Gastrocnemius medialis (tissue), 4 donors: ENCODE measurements around the gene FRMD4B. TPM values are rescaled to one million over a fixed set of nuclear protein-coding genes. Genes with fewer than 3 reads are reported as not detected.
A peak's percentile ranks its signal among the peaks of the same experiment; 100 is the strongest.

Experiments used
- ATAC-seq, 2 donors: fragments of 150-250 bp; one replicate each; pipeline ENCODE4 v1.9.1; 2016
- DNase-seq, 2 donors: peaks; one replicate each; pipeline ENCODE4 v3.0.0-alpha.2; 2019
- H3K27ac ChIP-seq, 4 donors: fragments of 200-600 bp; sonication (generic); 1 replicate in 1 of 4; 2 replicates in 3 of 4; pipeline ENCODE4 v1.5.1; 2016 to 2018; ENCODE audit warnings: mild to moderate bottlenecking in 2 of 4, moderate library complexity in 1 of 4
- H3K27me3 ChIP-seq, 3 donors: fragments of 200-600 bp; sonication (generic) in 2 of 3; 1 replicate in 1 of 3; 2 replicates in 2 of 3; pipeline versions ENCODE4 v1.5.1 to v1.6.0; 2016 to 2019; ENCODE audit warnings: mild to moderate bottlenecking in 1 of 3, moderate library complexity in 1 of 3
- H3K36me3 ChIP-seq, 2 donors: fragments of 200-600 bp; sonication (generic) in 1 of 2; one replicate each; pipeline ENCODE4 v1.5.1; 2017 to 2018
- H3K4me1 ChIP-seq, 2 donors: fragments of 200-600 bp; sonication (generic) in 1 of 2; one replicate each; pipeline ENCODE4 v1.5.1; 2016 to 2017; ENCODE audit warnings: mild to moderate bottlenecking in 2 of 2
- H3K4me3 ChIP-seq, 4 donors: fragments of 200-600 bp; sonication (generic) in 3 of 4; 1 replicate in 1 of 4; 2 replicates in 3 of 4; pipeline ENCODE4 v1.5.1; 2016 to 2019; ENCODE audit warnings: mild to moderate bottlenecking in 2 of 4
- H3K9me3 ChIP-seq, 3 donors: fragments of 200-600 bp; sonication (generic) in 2 of 3; 1 replicate in 1 of 3; 2 replicates in 2 of 3; pipeline ENCODE4 v1.5.1; 2016 to 2019
- POLR2A ChIP-seq, 2 donors: fragments of 450-650 bp; IDR thresholded peaks; one replicate each; pipeline ENCODE4 v1.6.1; 2017; ENCODE audit warnings: antibody characterized with exemption in 2 of 2, mild to moderate bottlenecking in 2 of 2, moderate library complexity in 2 of 2
- in situ Hi-C, 4 donors: fragments of 200-750 bp; cut with MboI; loops; one replicate each; pipeline versions ENCODE4 v1.15.0 to v1.8.0; 2017; ENCODE audit warnings: low sequenced_read_pairs in 4 of 4
- intact Hi-C: fragments of 100-400 bp; cut with DNase I; formaldehyde crosslinking; loops from one replicate; pipeline ENCODE4 v1.15.1; 2023; ENCODE audit warnings: low total_unique reads
- total RNA-seq, 4 donors: library from RNA; depleted of rRNA; stranded (reverse); fragments of >200 nt; gene quantifications; one replicate each; pipeline versions ENCODE4 v1.1.0 to v1.2.3, GENCODE V29; 2016
- TF ChIP-seq, protein P1 (sequence below), 5 experiments: fragments of 450-650 bp in 3 of 5; fragments of 200-600 bp in 2 of 5; sonication (generic) in 2 of 5; IDR thresholded peaks in 4 of 5; conservative IDR thresholded peaks in 1 of 5; 1 replicate in 4 of 5; 2 replicates in 1 of 5; pipeline ENCODE4 v1.5.1; 2016 to 2019; ENCODE audit warnings: antibody characterized with exemption in 5 of 5, mild to moderate bottlenecking in 3 of 5, moderate library complexity in 3 of 5

The FRMD4B gene
- total RNA-seq, 4 donors from 2014 or later: 0.29 to 3.6 (median 1.7) TPM

DNA sequence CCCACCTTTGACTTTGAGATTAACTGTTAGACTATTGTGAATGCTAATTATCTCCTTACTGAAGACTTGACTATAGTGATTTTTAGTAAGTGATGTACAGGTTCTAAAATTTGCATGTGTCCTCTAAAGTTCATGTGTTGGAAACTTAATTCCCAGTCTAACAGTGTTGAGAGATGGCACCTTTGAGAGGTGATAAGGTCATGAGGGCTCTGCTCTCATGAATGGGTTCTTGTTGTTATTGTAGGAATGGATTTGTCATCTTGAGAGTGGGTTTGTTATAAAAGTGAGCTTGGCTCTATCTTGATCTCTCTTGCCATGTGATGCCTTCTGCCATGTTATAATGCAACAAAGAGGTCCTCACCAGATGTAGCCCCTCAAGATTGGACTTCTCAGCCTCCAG, 244.6 kb downstream of the FRMD4B start:
- in situ Hi-C loops (no loop called here), intact Hi-C loops (loop anchor here (5.0 kb wide), 2 partner anchors 129 to 166 kb away; partner anchors contain the start of gene EOGT)
- no peak overlapping the region for H3K4me3 ChIP-seq
- H3K36me3 ChIP-seq: no peaks in the 10 kb centered on the region
- no peak for ATAC-seq
- no peaks in the 10 kb centered on the region for H3K9me3 ChIP-seq
- peaks cover 28 to 34% of the 10 kb centered on the region in 2 donors for H3K4me1 ChIP-seq
- peak overlapping the region; percentile 72 to 81 (median 76) for H3K27ac ChIP-seq
- H3K27me3 ChIP-seq: no peaks in the 10 kb centered on the region
- TF ChIP-seq, protein P1, sequence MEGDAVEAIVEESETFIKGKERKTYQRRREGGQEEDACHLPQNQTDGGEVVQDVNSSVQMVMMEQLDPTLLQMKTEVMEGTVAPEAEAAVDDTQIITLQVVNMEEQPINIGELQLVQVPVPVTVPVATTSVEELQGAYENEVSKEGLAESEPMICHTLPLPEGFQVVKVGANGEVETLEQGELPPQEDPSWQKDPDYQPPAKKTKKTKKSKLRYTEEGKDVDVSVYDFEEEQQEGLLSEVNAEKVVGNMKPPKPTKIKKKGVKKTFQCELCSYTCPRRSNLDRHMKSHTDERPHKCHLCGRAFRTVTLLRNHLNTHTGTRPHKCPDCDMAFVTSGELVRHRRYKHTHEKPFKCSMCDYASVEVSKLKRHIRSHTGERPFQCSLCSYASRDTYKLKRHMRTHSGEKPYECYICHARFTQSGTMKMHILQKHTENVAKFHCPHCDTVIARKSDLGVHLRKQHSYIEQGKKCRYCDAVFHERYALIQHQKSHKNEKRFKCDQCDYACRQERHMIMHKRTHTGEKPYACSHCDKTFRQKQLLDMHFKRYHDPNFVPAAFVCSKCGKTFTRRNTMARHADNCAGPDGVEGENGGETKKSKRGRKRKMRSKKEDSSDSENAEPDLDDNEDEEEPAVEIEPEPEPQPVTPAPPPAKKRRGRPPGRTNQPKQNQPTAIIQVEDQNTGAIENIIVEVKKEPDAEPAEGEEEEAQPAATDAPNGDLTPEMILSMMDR (IDR thresholded peaks at IDR 0.05 in 4 of 5, conservative IDR thresholded peaks at IDR 0.05 in 1 of 5): no peak
- no peak for TF ChIP-seq POLR2A (IDR thresholded peaks at IDR 0.05)
- DNase-seq: no peak

GRCh38 chr3:69137412-69137811, 248.5 kb downstream of the FRMD4B start:
- Histone ChIP-seq H3K9me3 (no peaks in the 10 kb centered on the region), H3K27ac (no peak overlapping the region), H3K4me1 (peaks cover 6 to 8% of the 10 kb centered on the region in 2 donors), H3K27me3 (no peaks in the 10 kb centered on the region), H3K36me3 (no peaks in the 10 kb centered on the region), H3K4me3 (no peak overlapping the region)
- TF ChIP-seq, protein P1 (IDR thresholded peaks at IDR 0.05 in 4 of 5, conservative IDR thresholded peaks at IDR 0.05 in 1 of 5): no peak
- TF ChIP-seq POLR2A (IDR thresholded peaks at IDR 0.05): no peak
- ATAC-seq (no peak), DNase-seq (no peak)
- intact Hi-C loops: no loop called here
- in situ Hi-C loops: no loop called here

- Histone ChIP-seq H3K4me1 (peaks cover 2 to 4% of the 10 kb centered on the region in 2 donors), H3K27ac (peak overlapping the region in 1 of 4 donors; percentile 1), H3K9me3 (no peaks in the 10 kb centered on the region), H3K4me3 (no peak overlapping the region), H3K27me3 (no peaks in the 10 kb centered on the region), H3K36me3 (no peaks in the 10 kb centered on the region)
- TF ChIP-seq, protein P1 (IDR thresholded peaks at IDR 0.05 in 4 of 5, conservative IDR thresholded peaks at IDR 0.05 in 1 of 5): no peak
- TF ChIP-seq POLR2A (IDR thresholded peaks at IDR 0.05): no peak
- DNase-seq (no peak), ATAC-seq (no peak)
- intact Hi-C loops: no loop called here
- in situ Hi-C loops: no loop called here
Observed at GRCh38 chr3:69137005-69137404, 248.9 kb downstream of the FRMD4B start.

GRCh38 chr3:69130689-69131088, 255.2 kb downstream of the FRMD4B start:
- no peaks in the 10 kb centered on the region for H3K27me3 ChIP-seq
- TF ChIP-seq, protein P1 (IDR thresholded peaks at IDR 0.05 in 4 of 5, conservative IDR thresholded peaks at IDR 0.05 in 1 of 5): no peak
- no peak for TF ChIP-seq POLR2A (IDR thresholded peaks at IDR 0.05)
- in situ Hi-C loops: no loop called here
- DNase-seq: no peak
- H3K4me3 ChIP-seq: no peak overlapping the region
- no peaks in the 10 kb centered on the region for H3K36me3 ChIP-seq
- intact Hi-C loops: no loop called here
- peak overlapping the region in 2 of 4 donors; percentile 3 to 21 for H3K27ac ChIP-seq
- ATAC-seq: peak in 1 of 2 donors; percentile 60
- H3K4me1 ChIP-seq: peaks cover 28 to 37% of the 10 kb centered on the region in 2 donors
- no peaks in the 10 kb centered on the region for H3K9me3 ChIP-seq

DNA sequence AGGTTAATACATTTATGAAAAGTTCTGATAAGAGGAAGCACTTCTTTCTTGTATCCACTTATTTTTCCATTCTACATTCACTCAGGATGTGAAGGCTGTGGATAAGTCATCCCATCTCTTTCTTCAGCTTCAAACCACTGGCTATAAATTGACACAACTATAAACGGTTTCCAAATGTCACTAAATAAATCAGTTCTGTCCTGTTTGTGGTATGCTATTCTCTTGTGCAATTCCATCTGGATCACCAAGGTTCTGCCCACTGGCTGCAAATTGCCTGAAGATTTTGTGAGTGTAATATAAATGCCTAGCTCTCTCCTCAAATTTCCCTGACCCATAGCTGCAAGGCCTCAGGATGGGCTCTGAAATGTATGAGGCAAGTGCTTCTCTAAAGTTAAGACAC, 256.4 kb downstream of the FRMD4B start:
- Histone ChIP-seq H3K4me1 (peaks cover 28 to 37% of the 10 kb centered on the region in 2 donors), H3K9me3 (no peaks in the 10 kb centered on the region), H3K4me3 (no peak overlapping the region), H3K27me3 (no peaks in the 10 kb centered on the region), H3K27ac (peak overlapping the region; percentile 73 to 95 (median 76)), H3K36me3 (no peaks in the 10 kb centered on the region)
- TF ChIP-seq, protein P1 (IDR thresholded peaks at IDR 0.05 in 4 of 5, conservative IDR thresholded peaks at IDR 0.05 in 1 of 5): no peak
- no peak for TF ChIP-seq POLR2A (IDR thresholded peaks at IDR 0.05)
- DNase-seq: no peak
- ATAC-seq: peak; percentile 81 to 92
- in situ Hi-C loops (no loop called here), intact Hi-C loops (loop anchor here (10.0 kb wide), 3 partner anchors 655 to 1935 kb away; no protein-coding TSS in a partner anchor)
